ENCODE data around the gene HLCS. TPM values are rescaled to one million over a fixed set of nuclear protein-coding genes. Genes with fewer than 3 reads are reported as not detected.

HLCS gene
- total RNA-seq, 3 donors from 2014 or later = 19.5 to 26.2 (median 20.3) TPM

DNA sequence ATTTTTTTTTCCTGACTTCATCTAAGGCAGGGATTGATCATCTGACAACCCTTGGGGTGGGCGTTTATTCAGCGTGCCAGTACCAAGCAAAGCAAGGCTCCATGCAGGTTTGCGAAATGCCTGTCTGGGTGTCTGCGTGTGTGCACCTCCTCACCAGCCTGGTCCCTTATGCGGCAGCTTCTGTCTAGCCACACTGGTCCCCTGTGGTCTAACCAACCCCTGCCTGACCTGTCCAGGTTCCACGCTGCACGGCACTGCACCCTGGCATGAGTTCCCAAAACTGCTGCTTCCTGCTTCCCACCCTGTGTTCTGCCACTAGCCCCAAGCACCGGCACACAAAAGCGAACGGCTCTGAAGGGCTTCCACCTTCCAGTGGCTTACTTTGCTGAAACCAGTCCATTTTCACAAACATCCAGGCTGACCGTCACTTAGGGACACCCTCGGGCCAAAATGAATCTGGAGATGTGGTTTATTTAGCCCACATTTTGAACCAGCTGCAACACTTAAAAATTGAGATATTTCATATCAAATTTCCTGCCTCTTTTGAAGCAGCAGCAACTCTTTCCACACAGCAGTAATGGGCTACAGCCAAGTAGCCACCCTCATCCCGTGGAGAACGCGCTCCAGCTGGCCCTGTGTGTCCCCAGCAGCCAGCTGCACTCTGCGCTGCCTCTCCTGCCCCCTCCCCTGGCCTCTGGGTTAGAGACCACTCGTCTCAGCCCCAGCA, 55.7 kb downstream of the HLCS start:
- H3K9me3 ChIP-seq = no peaks in the 10 kb centered on the region
- DNase-seq (ENCODE audit: low spot score in 2 of 2) = no peak
- intact Hi-C loops (cut with DNase I; ENCODE audit: low total_unique reads) = no loop called here
- H3K4me1 ChIP-seq = no peaks in the 10 kb centered on the region
- H3K27me3 ChIP-seq = no peaks in the 10 kb centered on the region
- H3K4me3 ChIP-seq = no peak overlapping the region
- no peaks in the 10 kb centered on the region for H3K36me3 ChIP-seq
- TF ChIP-seq CTCF (IDR thresholded peaks at IDR 0.05) (no peak), POLR2A (IDR thresholded peaks at IDR 0.05) (no peak), POLR2AphosphoS5 (IDR thresholded peaks at IDR 0.05) (no peak)
- H3K27ac ChIP-seq = no peak overlapping the region

DNA sequence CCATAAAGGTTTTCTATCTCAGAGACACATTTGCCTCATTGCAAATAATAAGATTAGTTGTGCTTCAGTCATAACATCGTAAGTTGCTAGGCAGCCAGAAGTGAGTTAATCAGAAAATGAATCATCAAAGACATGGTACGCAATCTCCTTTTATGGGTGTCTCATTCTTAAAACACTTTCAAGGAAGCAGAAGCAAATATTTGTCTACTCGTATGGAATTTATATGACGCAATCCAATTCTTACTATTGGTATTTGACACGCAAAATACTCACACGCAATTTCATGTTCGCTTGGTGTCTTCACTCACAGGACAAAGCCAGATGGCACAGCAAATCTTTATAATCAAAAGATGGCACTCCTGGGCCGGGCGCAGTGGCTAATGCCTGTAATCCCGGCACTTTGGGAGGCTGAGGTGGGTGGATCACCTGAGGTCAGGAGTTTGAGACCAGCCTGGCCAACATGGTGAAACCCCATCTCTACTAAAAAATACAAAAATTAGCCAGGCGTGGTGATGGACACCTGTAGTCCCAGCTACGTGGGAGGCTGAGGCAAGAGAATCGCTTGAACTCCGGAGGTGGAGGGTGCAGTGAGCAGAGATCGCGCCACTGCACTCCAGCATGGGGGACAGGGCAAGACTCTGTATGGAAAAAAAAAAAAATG, 56.4 kb downstream of the HLCS start:
- no peak overlapping the region for H3K27ac ChIP-seq
- TF ChIP-seq POLR2AphosphoS5 (IDR thresholded peaks at IDR 0.05) (no peak), POLR2A (IDR thresholded peaks at IDR 0.05) (no peak), CTCF (IDR thresholded peaks at IDR 0.05) (no peak)
- no peaks in the 10 kb centered on the region for H3K27me3 ChIP-seq
- no peaks in the 10 kb centered on the region for H3K36me3 ChIP-seq
- no peaks in the 10 kb centered on the region for H3K4me1 ChIP-seq
- H3K4me3 ChIP-seq = no peak overlapping the region
- no peak for DNase-seq (ENCODE audit: low spot score in 2 of 2)
- intact Hi-C loops (cut with DNase I; ENCODE audit: low total_unique reads) = no loop called here
- no peaks in the 10 kb centered on the region for H3K9me3 ChIP-seq

- no peaks in the 10 kb centered on the region for H3K36me3 ChIP-seq
- no peaks in the 10 kb centered on the region for H3K9me3 ChIP-seq
- no peak overlapping the region for H3K27ac ChIP-seq
- H3K27me3 ChIP-seq = no peaks in the 10 kb centered on the region
- no peak for DNase-seq (ENCODE audit: low spot score in 2 of 2)
- TF ChIP-seq POLR2AphosphoS5 (IDR thresholded peaks at IDR 0.05) = no peak
- TF ChIP-seq POLR2A (IDR thresholded peaks at IDR 0.05) = no peak
- no peak for TF ChIP-seq CTCF (IDR thresholded peaks at IDR 0.05)
- intact Hi-C loops (cut with DNase I; ENCODE audit: low total_unique reads) = no loop called here
- H3K4me1 ChIP-seq = no peaks in the 10 kb centered on the region
- H3K4me3 ChIP-seq = no peak overlapping the region
These were observed 57.0 kb downstream of the HLCS start for GRCh38 chr21:36909423-36909822.

DNA sequence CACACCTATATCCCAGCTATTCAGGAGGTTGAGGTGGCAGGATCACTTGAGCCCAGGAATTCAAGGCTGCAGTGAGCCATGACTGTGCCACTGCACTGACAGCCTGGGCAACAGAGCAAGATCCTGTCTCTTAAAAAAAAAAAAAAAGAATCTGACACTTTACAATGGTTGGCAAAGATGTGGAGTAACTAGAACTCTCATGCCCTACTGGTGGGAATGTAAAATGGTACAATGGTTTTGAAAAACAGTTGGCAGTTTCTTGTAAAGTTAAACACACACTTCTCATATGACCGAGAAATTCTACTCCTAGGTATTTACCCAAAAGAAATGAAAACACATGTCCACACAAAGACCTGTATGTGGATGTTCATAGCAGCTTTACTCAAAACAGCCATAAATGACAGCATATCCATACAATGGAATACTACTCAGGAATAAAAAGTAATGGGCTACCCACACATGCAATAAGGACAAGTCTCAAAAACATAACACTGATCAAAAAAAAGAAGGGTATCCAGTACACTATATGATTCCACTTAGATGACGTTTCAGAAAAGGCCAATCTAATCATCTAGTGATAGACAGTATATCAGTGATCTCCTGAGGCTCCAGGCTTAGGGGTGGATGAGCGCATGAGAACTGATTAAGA, 58.1 kb downstream of the HLCS start:
- Histone ChIP-seq H3K27me3 (no peaks in the 10 kb centered on the region), H3K4me3 (no peak overlapping the region), H3K27ac (no peak overlapping the region), H3K36me3 (no peaks in the 10 kb centered on the region), H3K9me3 (no peaks in the 10 kb centered on the region), H3K4me1 (no peaks in the 10 kb centered on the region)
- no peak for DNase-seq (ENCODE audit: low spot score in 2 of 2)
- intact Hi-C loops (cut with DNase I; ENCODE audit: low total_unique reads) = no loop called here
- TF ChIP-seq POLR2A (IDR thresholded peaks at IDR 0.05) = no peak
- no peak for TF ChIP-seq CTCF (IDR thresholded peaks at IDR 0.05)
- no peak for TF ChIP-seq POLR2AphosphoS5 (IDR thresholded peaks at IDR 0.05)

DNA sequence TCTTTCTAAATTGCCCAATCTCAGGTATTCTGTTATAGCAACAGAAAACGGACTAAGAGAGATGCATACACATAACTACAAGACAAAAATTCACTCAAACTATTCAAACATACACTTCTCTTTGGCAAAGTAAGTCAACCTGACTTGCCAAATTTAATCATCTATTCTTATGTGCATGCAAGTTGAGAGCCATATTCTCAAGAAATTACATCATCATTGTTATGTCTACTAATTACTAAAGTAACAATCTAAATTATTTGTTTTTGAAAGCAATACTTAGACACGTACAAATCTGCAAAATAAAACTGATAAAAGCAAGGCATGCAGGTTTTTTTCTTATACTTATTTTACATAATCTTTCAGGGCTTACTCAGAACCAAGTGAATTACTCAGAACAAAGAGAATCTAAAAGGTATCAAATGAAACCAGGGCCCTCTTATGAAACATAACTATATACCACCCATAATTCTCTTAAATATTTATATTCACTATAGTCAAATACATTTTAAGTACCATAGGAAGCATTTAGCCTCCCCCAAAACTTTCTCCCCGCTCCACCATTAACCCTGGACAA, 62.3 kb downstream of the HLCS start:
- Histone ChIP-seq H3K27me3 (no peaks in the 10 kb centered on the region), H3K4me1 (no peaks in the 10 kb centered on the region), H3K36me3 (peaks cover 3% of the 10 kb centered on the region), H3K27ac (no peak overlapping the region), H3K4me3 (no peak overlapping the region), H3K9me3 (no peaks in the 10 kb centered on the region)
- no peak for DNase-seq (ENCODE audit: low spot score in 2 of 2)
- intact Hi-C loops (cut with DNase I; ENCODE audit: low total_unique reads) = no loop called here
- TF ChIP-seq POLR2A (IDR thresholded peaks at IDR 0.05) = no peak

Data from breast epithelium (tissue), 4 donors.